Stimulated activated naive CD4-positive, alpha-beta T cell (primary cell): ENCODE measurements around the gene TMEM44.
"Not testable (repeated sequence)": the region's sequence is repeated elsewhere in the genome, so short reads cannot be mapped to it uniquely, and the experiment has no call there.

ENCODE experiments used
- DNase-seq, 6 experiments: peaks; one replicate each; lab custom pipeline; 2025; lab: John Stamatoyannopoulos, UW

The TMEM44 gene

GRCh38 chr3:194554473-194555123 lies 78.6 kb downstream of the TMEM44 start:
- DNase-seq: no peak

- no peak for DNase-seq
Observed at GRCh38 chr3:194552327-194552949, 80.8 kb downstream of the TMEM44 start.

- no peak for DNase-seq
Observed at GRCh38 chr3:194549853-194550252, 83.4 kb downstream of the TMEM44 start.

GRCh38 chr3:194548346-194549321 lies 84.6 kb downstream of the TMEM44 start:
- no peak for DNase-seq

- DNase-seq: no peak
Observed at GRCh38 chr3:194547042-194547441, 86.2 kb downstream of the TMEM44 start.

GRCh38 chr3:194545538-194545937 lies 87.7 kb downstream of the TMEM44 start:
- not testable (repeated sequence) for DNase-seq

GRCh38 chr3:194543550-194543949 lies 89.7 kb downstream of the TMEM44 start:
- no peak for DNase-seq

GRCh38 chr3:194541483-194541882 lies 91.7 kb downstream of the TMEM44 start:
- DNase-seq: no peak

GRCh38 chr3:194540274-194540905 lies 92.8 kb downstream of the TMEM44 start:
- peak in 2 of 6 experiments; percentile 11 to 37 for DNase-seq

- DNase-seq: no peak
Observed at GRCh38 chr3:194539498-194539897, 93.7 kb downstream of the TMEM44 start.

- DNase-seq: no peak
Observed at GRCh38 chr3:194537732-194538247, 95.4 kb downstream of the TMEM44 start.
